A549 (cell line): ENCODE measurements around the gene DEPDC5. TPM values are rescaled to one million over a fixed set of nuclear protein-coding genes. Genes with fewer than 3 reads are reported as not detected.

Experiments
- ATAC-seq, 2 experiments: fragments of 200-7000 bp in 1 of 2; fragments of >200 bp in 1 of 2; cut with Nextera tagmentation in 1 of 2; cut with Tn5 transposase in 1 of 2; 3 replicates each; pipeline versions ENCODE4 v1.8.0 to v1.9.1; 2018 to 2020; ENCODE audit warnings: mild to moderate bottlenecking in 1 of 2, moderate library complexity in 1 of 2
- CTCF ChIA-PET: fragments of 300-600 bp; sonication (Branson Sonifier 250); formaldehyde crosslinking; extraction: SDS; loops from one replicate; lab custom pipeline; 2021; ENCODE audit warnings: antibody characterized with exemption, inconsistent platforms; lab: Yijun Ruan, JAX
- POLR2A ChIA-PET: fragments of 350-600 bp; formaldehyde crosslinking; extraction: SDS; loops from one replicate; lab custom pipeline; 2021; ENCODE audit warnings: antibody characterized with exemption, inconsistent platforms; lab: Yijun Ruan, JAX
- DNase-seq, 2 experiments: peaks; one replicate each; pipeline versions ENCODE4 v3.0.0 to v3.0.0-alpha.2; 2011 to 2016; ENCODE audit warnings: low read depth in 1 of 2, low spot score in 1 of 2
- FAIRE-seq: peaks from 2 replicates; lab custom pipeline; 2011; peaks lifted over from hg19 to GRCh38; lab: Jason Lieb, UNC
- H3K27ac ChIP-seq, 2 experiments: fragments of >200 bp; sonication (Bioruptor Twin); formaldehyde crosslinking; 3 replicates each; pipeline ENCODE4 v1.5.1; 2016 to 2017
- H3K4me1 ChIP-seq: fragments of >200 bp; sonication (Bioruptor Twin); formaldehyde crosslinking; 3 replicates; pipeline ENCODE4 v1.6.1; 2016
- H3K4me2 ChIP-seq: fragments of >200 bp; sonication (Bioruptor Twin); formaldehyde crosslinking; 3 replicates; pipeline ENCODE4 v1.6.1; 2016
- H3K4me3 ChIP-seq: fragments of >200 bp; sonication (Bioruptor Twin); formaldehyde crosslinking; 3 replicates; pipeline ENCODE4 v1.5.1; 2016
- H3K9me3 ChIP-seq: fragments of >200 bp; sonication (Bioruptor Twin); formaldehyde crosslinking; 3 replicates; pipeline ENCODE4 v1.6.1; 2016
- BHLHE40 ChIP-seq: IDR thresholded peaks from 2 replicates; pipeline ENCODE4 v1.6.1; 2012; ENCODE audit warnings: low read depth, low read length, inconsistent platforms
- CHD2 ChIP-seq: fragments of 150-350 bp; IDR thresholded peaks from 2 replicates; pipeline ENCODE4 v1.6.1; 2014; ENCODE audit warnings: low read length; ENCODE audit not compliant: partially characterized antibody
- CTCF ChIP-seq: fragments of >200 bp; sonication (Bioruptor Twin); formaldehyde crosslinking; IDR thresholded peaks from 3 replicates; pipeline ENCODE4 v1.5.1; 2016
- ESRRA ChIP-seq: fragments of 150-350 bp; IDR thresholded peaks from 2 replicates; pipeline ENCODE4 v1.6.1; 2014; ENCODE audit warnings: mild to moderate bottlenecking, low read length, borderline replicate concordance
- GATA3 ChIP-seq: IDR thresholded peaks from 2 replicates; pipeline ENCODE4 v1.6.1; 2012; ENCODE audit warnings: borderline replicate concordance
- HMGXB4 ChIP-seq: fragments of 250-450 bp; sonication (Bioruptor Pico); IDR thresholded peaks from 2 replicates; pipeline ENCODE4 v1.5.0; 2021; ENCODE audit warnings: mild to moderate bottlenecking, moderate library complexity, borderline replicate concordance
- HOXB13 ChIP-seq: fragments of 250-450 bp; sonication (Bioruptor Pico); IDR thresholded peaks from 2 replicates; pipeline ENCODE4 v1.5.0; 2020; ENCODE audit warnings: low read depth, mild to moderate bottlenecking, moderate library complexity
- HOXB5 ChIP-seq: fragments of 250-450 bp; sonication (Bioruptor Pico); IDR thresholded peaks from 2 replicates; pipeline ENCODE4 v1.5.0; 2020; ENCODE audit warnings: mild to moderate bottlenecking, moderate library complexity
- MAZ ChIP-seq: fragments of 150-350 bp; IDR thresholded peaks from 2 replicates; pipeline ENCODE4 v1.6.1; 2014; ENCODE audit warnings: antibody characterized with exemption, low read depth, low read length, borderline replicate concordance
- NR3C1 ChIP-seq: fragments of >200 bp; sonication (Bioruptor Twin); formaldehyde crosslinking; IDR thresholded peaks from 3 replicates; pipeline ENCODE4 v1.6.1; 2017
- POLR2A ChIP-seq: IDR thresholded peaks from 2 replicates; pipeline ENCODE4 v1.6.1; 2012; ENCODE audit warnings: mild to moderate bottlenecking, low read length
- RARB ChIP-seq: fragments of 250-450 bp; sonication (Bioruptor Pico); IDR thresholded peaks from 2 replicates; pipeline ENCODE4 v1.8.0; 2021; ENCODE audit warnings: mild to moderate bottlenecking, moderate library complexity
- RCOR1 ChIP-seq: fragments of 150-350 bp; IDR thresholded peaks from 2 replicates; pipeline ENCODE4 v1.6.1; 2014; ENCODE audit warnings: antibody characterized with exemption, low read length, low read depth
- RFX5 ChIP-seq: fragments of 450-650 bp; IDR thresholded peaks from 2 replicates; pipeline ENCODE4 v1.7.1; 2014; ENCODE audit warnings: antibody characterized with exemption, mild to moderate bottlenecking, moderate library complexity
- RNF2 ChIP-seq: fragments of 200-600 bp; sonication (generic); IDR thresholded peaks from 2 replicates; pipeline ENCODE4 v1.6.1; 2016; ENCODE audit warnings: low read depth, mild to moderate bottlenecking, antibody characterized with exemption, moderate library complexity, borderline replicate concordance
- SREBF2 ChIP-seq: fragments of 450-650 bp; IDR thresholded peaks from 2 replicates; pipeline ENCODE4 v1.6.1; 2014; ENCODE audit warnings: mild to moderate bottlenecking, moderate library complexity
- TFCP2L1 ChIP-seq: fragments of 250-450 bp; sonication (Bioruptor Pico); IDR thresholded peaks from 2 replicates; pipeline ENCODE4 v1.5.0; 2021; ENCODE audit warnings: mild to moderate bottlenecking
- TP53 ChIP-seq: fragments of 250-450 bp; sonication (Bioruptor Pico); IDR thresholded peaks from 2 replicates; pipeline ENCODE4 v1.5.0; 2021; ENCODE audit warnings: mild to moderate bottlenecking, moderate library complexity
- ZFP36 ChIP-seq: fragments of 450-650 bp; IDR thresholded peaks from 2 replicates; pipeline ENCODE4 v1.6.1; 2014; ENCODE audit warnings: borderline replicate concordance; ENCODE audit not compliant: partially characterized antibody
- ZSCAN20 ChIP-seq: fragments of 250-450 bp; sonication (Bioruptor Pico); IDR thresholded peaks from 2 replicates; pipeline ENCODE4 v1.8.0; 2022; ENCODE audit warnings: mild to moderate bottlenecking, moderate library complexity
- WGBS: methylation state at CpG from one replicate; pipeline ENCODE4 v1.1.6; 2017; ENCODE audit errors: missing lambda C conversion rate; 5-methylcytosine and 5-hydroxymethylcytosine counted together
- polyA plus RNA-seq, 4 experiments: library from polyadenylated mRNA; depleted of rRNA in 3 of 4; stranded (reverse); fragments of >200 nt; fragmentation: RNase III in 1 of 4; extraction: RNeasy Plus Mini Kit Qiagen cat#74134 plus additional on column Dnase treatment in 1 of 4; gene quantifications; 2 replicates in 3 of 4; 3 replicates in 1 of 4; pipeline ENCODE4 v1.2.3, GENCODE V29; 2011 to 2017
- TF ChIP-seq, protein P1 (sequence below): fragments of >200 bp; sonication (Bioruptor Twin); formaldehyde crosslinking; IDR thresholded peaks from 3 replicates; pipeline ENCODE4 v1.6.1; 2016

DEPDC5 gene
- polyA plus RNA-seq, 2 of the 4 experiments (the other 2 are of a cell fraction), result 4.4 to 10.1 TPM

DNA sequence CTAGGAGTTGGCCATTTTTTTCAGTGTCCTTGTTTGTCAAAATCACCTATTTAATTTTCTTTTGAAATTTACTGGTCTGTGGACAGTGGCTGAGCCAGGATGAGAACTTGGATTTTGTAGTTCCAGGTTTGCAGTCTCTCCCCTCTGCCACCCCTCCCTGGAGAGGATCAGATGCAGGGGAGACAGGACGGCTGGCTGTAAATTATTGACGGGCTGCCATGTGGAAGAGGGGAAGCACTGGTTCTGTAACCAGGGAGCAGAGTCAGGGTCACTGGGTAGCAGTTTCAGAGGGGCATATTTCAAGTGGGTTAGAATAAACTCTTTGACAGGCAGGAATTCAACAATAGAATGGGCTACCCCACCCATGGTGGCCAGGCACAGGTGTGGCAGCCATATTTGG, 169.9 kb downstream of the DEPDC5 start:
- CTCF ChIA-PET, result no interaction called here
- TF ChIP-seq ESRRA, result no peak
- TF ChIP-seq MAZ, result no peak
- TF ChIP-seq BHLHE40, result no peak
- TF ChIP-seq RARB (CRISPR knock-in tag), result no peak
- TF ChIP-seq CTCF, result no peak
- no peak for TF ChIP-seq HOXB5 (CRISPR knock-in tag)
- no peak for TF ChIP-seq RNF2
- TF ChIP-seq, protein P1, sequence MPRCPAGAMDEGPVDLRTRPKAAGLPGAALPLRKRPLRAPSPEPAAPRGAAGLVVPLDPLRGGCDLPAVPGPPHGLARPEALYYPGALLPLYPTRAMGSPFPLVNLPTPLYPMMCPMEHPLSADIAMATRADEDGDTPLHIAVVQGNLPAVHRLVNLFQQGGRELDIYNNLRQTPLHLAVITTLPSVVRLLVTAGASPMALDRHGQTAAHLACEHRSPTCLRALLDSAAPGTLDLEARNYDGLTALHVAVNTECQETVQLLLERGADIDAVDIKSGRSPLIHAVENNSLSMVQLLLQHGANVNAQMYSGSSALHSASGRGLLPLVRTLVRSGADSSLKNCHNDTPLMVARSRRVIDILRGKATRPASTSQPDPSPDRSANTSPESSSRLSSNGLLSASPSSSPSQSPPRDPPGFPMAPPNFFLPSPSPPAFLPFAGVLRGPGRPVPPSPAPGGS, result no peak
- TF ChIP-seq TFCP2L1, result no peak
- no peak for TF ChIP-seq RCOR1
- no peak for TF ChIP-seq GATA3
- TF ChIP-seq POLR2A, result no peak
- no peak for TF ChIP-seq TP53 (CRISPR knock-in tag)
- no peak for TF ChIP-seq ZFP36
- H3K4me2 ChIP-seq, result no peak overlapping the region
- ATAC-seq (no peak), FAIRE-seq (no peak), DNase-seq (no peak)
- POLR2A ChIA-PET, result no interaction called here
- no peak overlapping the region for H3K27ac ChIP-seq
- H3K4me3 ChIP-seq, result no peak overlapping the region
- H3K4me1 ChIP-seq, result no peaks in the 10 kb centered on the region
- no peaks in the 10 kb centered on the region for H3K9me3 ChIP-seq
- WGBS, result 85% methylated on average over 2 of the region's 2 CpGs

- DNase-seq, result no peak
- no peak overlapping the region for H3K4me3 ChIP-seq
- TF ChIP-seq ZSCAN20 (CRISPR knock-in tag) (no peak), HOXB13 (CRISPR knock-in tag) (no peak), CHD2 (no peak), RFX5 (no peak), HMGXB4 (CRISPR knock-in tag) (no peak), TP53 (CRISPR knock-in tag) (no peak), SREBF2 (no peak), NR3C1 (no peak), CTCF (no peak)
- no peak overlapping the region for H3K27ac ChIP-seq
- FAIRE-seq, result no peak
- CTCF ChIA-PET, result no interaction called here
- 85% methylated on average over 1 of the region's 1 CpG for WGBS
- no peaks in the 10 kb centered on the region for H3K9me3 ChIP-seq
- POLR2A ChIA-PET, result no interaction called here
- no peaks in the 10 kb centered on the region for H3K4me1 ChIP-seq
- no peak overlapping the region for H3K4me2 ChIP-seq
- ATAC-seq, result no peak
Observed at GRCh38 chr22:31925056-31925455, 171.2 kb downstream of the DEPDC5 start.
